ENCODE data around the gene CWC27.

CWC27 gene

GRCh38 chr5:64942460-64942859, 173.7 kb downstream of the CWC27 start:
- no peak overlapping the region for H3K27ac ChIP-seq (ENCODE audit: insufficient read depth in 1 of 2, low read depth in 1 of 2, low read length in 2 of 2, poor library complexity in 1 of 2, severe bottlenecking in 2 of 2)
- H3K4me1 ChIP-seq (ENCODE audit: control extremely low read depth in 1 of 4, control insufficient read depth in 4 of 4, insufficient read depth in 4 of 4, low read length in 3 of 4) = no peaks in the 10 kb centered on the region
- CTCF ChIA-PET = no interaction called here
- H3K4me3 ChIP-seq (ENCODE audit: control insufficient read depth in 1 of 7, extremely low read depth in 1 of 7, insufficient read depth in 4 of 7, low read depth in 2 of 7, low read length in 6 of 7) = no peak overlapping the region
- POLR2A ChIA-PET = no interaction called here
- no peak for DNase-seq
- H3K36me3 ChIP-seq (ENCODE audit: control insufficient read depth in 4 of 4, insufficient read depth in 4 of 4, low read length in 3 of 4) = peaks cover 0 to 4% (median 1%) of the 10 kb centered on the region in 4 experiments
- 100% methylated on average over 3 of the region's 4 CpGs for WGBS (ENCODE audit: insufficient coverage)
- H3K9me3 ChIP-seq (ENCODE audit: control extremely low read depth in 1 of 5, control insufficient read depth in 4 of 5, insufficient read depth in 2 of 5, low read depth in 1 of 5, low read length in 4 of 5) = peaks cover 0 to 1% (median 0%) of the 10 kb centered on the region in 5 experiments
- no peaks in the 10 kb centered on the region for H3K27me3 ChIP-seq (replicated peaks in 2 of 5; ENCODE audit: control insufficient read depth in 4 of 5, insufficient read depth in 5 of 5, low read length in 4 of 5)

- Histone ChIP-seq H3K36me3 (ENCODE audit: control insufficient read depth in 4 of 4, insufficient read depth in 4 of 4, low read length in 3 of 4) (peaks cover 0 to 2% (median under 1%) of the 10 kb centered on the region in 4 experiments), H3K4me1 (ENCODE audit: control extremely low read depth in 1 of 4, control insufficient read depth in 4 of 4, insufficient read depth in 4 of 4, low read length in 3 of 4) (no peaks in the 10 kb centered on the region), H3K4me3 (ENCODE audit: control insufficient read depth in 1 of 7, extremely low read depth in 1 of 7, insufficient read depth in 4 of 7, low read depth in 2 of 7, low read length in 6 of 7) (no peak overlapping the region), H3K27ac (ENCODE audit: insufficient read depth in 1 of 2, low read depth in 1 of 2, low read length in 2 of 2, poor library complexity in 1 of 2, severe bottlenecking in 2 of 2) (no peak overlapping the region), H3K9me3 (ENCODE audit: control extremely low read depth in 1 of 5, control insufficient read depth in 4 of 5, insufficient read depth in 2 of 5, low read depth in 1 of 5, low read length in 4 of 5) (no peaks in the 10 kb centered on the region), H3K27me3 (replicated peaks in 2 of 5; ENCODE audit: control insufficient read depth in 4 of 5, insufficient read depth in 5 of 5, low read length in 4 of 5) (no peaks in the 10 kb centered on the region)
- POLR2A ChIA-PET = no interaction called here
- CTCF ChIA-PET = no interaction called here
- DNase-seq = no peak
These were observed 176.1 kb downstream of the CWC27 start for GRCh38 chr5:64944868-64945267.

GRCh38 chr5:64947031-64947430, 178.3 kb downstream of the CWC27 start:
- H3K4me1 ChIP-seq (ENCODE audit: control extremely low read depth in 1 of 4, control insufficient read depth in 4 of 4, insufficient read depth in 4 of 4, low read length in 3 of 4) = no peaks in the 10 kb centered on the region
- no peaks in the 10 kb centered on the region for H3K9me3 ChIP-seq (ENCODE audit: control extremely low read depth in 1 of 5, control insufficient read depth in 4 of 5, insufficient read depth in 2 of 5, low read depth in 1 of 5, low read length in 4 of 5)
- H3K36me3 ChIP-seq (ENCODE audit: control insufficient read depth in 4 of 4, insufficient read depth in 4 of 4, low read length in 3 of 4) = peaks cover 0 to 2% (median 0%) of the 10 kb centered on the region in 4 experiments
- CTCF ChIA-PET = no interaction called here
- no peak for DNase-seq
- POLR2A ChIA-PET = no interaction called here
- WGBS (ENCODE audit: insufficient coverage) = 89% methylated on average over 1 of the region's 1 CpG
- no peak overlapping the region for H3K27ac ChIP-seq (ENCODE audit: insufficient read depth in 1 of 2, low read depth in 1 of 2, low read length in 2 of 2, poor library complexity in 1 of 2, severe bottlenecking in 2 of 2)
- H3K27me3 ChIP-seq (replicated peaks in 2 of 5; ENCODE audit: control insufficient read depth in 4 of 5, insufficient read depth in 5 of 5, low read length in 4 of 5) = no peaks in the 10 kb centered on the region
- no peak overlapping the region for H3K4me3 ChIP-seq (ENCODE audit: control insufficient read depth in 1 of 7, extremely low read depth in 1 of 7, insufficient read depth in 4 of 7, low read depth in 2 of 7, low read length in 6 of 7)

GRCh38 chr5:64947801-64948200, 179.1 kb downstream of the CWC27 start:
- Histone ChIP-seq H3K27ac (ENCODE audit: insufficient read depth in 1 of 2, low read depth in 1 of 2, low read length in 2 of 2, poor library complexity in 1 of 2, severe bottlenecking in 2 of 2) (no peak overlapping the region), H3K4me1 (ENCODE audit: control extremely low read depth in 1 of 4, control insufficient read depth in 4 of 4, insufficient read depth in 4 of 4, low read length in 3 of 4) (no peaks in the 10 kb centered on the region), H3K9me3 (ENCODE audit: control extremely low read depth in 1 of 5, control insufficient read depth in 4 of 5, insufficient read depth in 2 of 5, low read depth in 1 of 5, low read length in 4 of 5) (no peaks in the 10 kb centered on the region), H3K36me3 (ENCODE audit: control insufficient read depth in 4 of 4, insufficient read depth in 4 of 4, low read length in 3 of 4) (peaks cover 0 to 2% (median 0%) of the 10 kb centered on the region in 4 experiments), H3K27me3 (replicated peaks in 2 of 5; ENCODE audit: control insufficient read depth in 4 of 5, insufficient read depth in 5 of 5, low read length in 4 of 5) (no peaks in the 10 kb centered on the region), H3K4me3 (ENCODE audit: control insufficient read depth in 1 of 7, extremely low read depth in 1 of 7, insufficient read depth in 4 of 7, low read depth in 2 of 7, low read length in 6 of 7) (no peak overlapping the region)
- CTCF ChIA-PET = no interaction called here
- POLR2A ChIA-PET = interaction anchor here (0.6 kb wide), 1 partner anchor 117 kb away, joined by 4 read pairs; no protein-coding TSS in a partner anchor
- no peak for DNase-seq

- POLR2A ChIA-PET = no interaction called here
These were observed 180.6 kb downstream of the CWC27 start for GRCh38 chr5:64949331-64949730.

GRCh38 chr5:64952951-64953673, 184.4 kb downstream of the CWC27 start:
- no peak for DNase-seq
- H3K36me3 ChIP-seq (ENCODE audit: control insufficient read depth in 4 of 4, insufficient read depth in 4 of 4, low read length in 3 of 4) = no peaks in the 10 kb centered on the region
- POLR2A ChIA-PET = no interaction called here
- CTCF ChIA-PET = no interaction called here
- no peak overlapping the region for H3K4me3 ChIP-seq (ENCODE audit: control insufficient read depth in 1 of 7, extremely low read depth in 1 of 7, insufficient read depth in 4 of 7, low read depth in 2 of 7, low read length in 6 of 7)
- no peaks in the 10 kb centered on the region for H3K4me1 ChIP-seq (ENCODE audit: control extremely low read depth in 1 of 4, control insufficient read depth in 4 of 4, insufficient read depth in 4 of 4, low read length in 3 of 4)
- WGBS (ENCODE audit: insufficient coverage) = 100% methylated on average over 2 of the region's 3 CpGs
- H3K27me3 ChIP-seq (replicated peaks in 2 of 5; ENCODE audit: control insufficient read depth in 4 of 5, insufficient read depth in 5 of 5, low read length in 4 of 5) = no peaks in the 10 kb centered on the region
- H3K27ac ChIP-seq (ENCODE audit: insufficient read depth in 1 of 2, low read depth in 1 of 2, low read length in 2 of 2, poor library complexity in 1 of 2, severe bottlenecking in 2 of 2) = no peak overlapping the region
- no peaks in the 10 kb centered on the region for H3K9me3 ChIP-seq (ENCODE audit: control extremely low read depth in 1 of 5, control insufficient read depth in 4 of 5, insufficient read depth in 2 of 5, low read depth in 1 of 5, low read length in 4 of 5)

More at GRCh38 chr5:64949331-64949730, 180.6 kb downstream of the CWC27 start:
- no peak overlapping the region for H3K27ac ChIP-seq (ENCODE audit: insufficient read depth in 1 of 2, low read depth in 1 of 2, low read length in 2 of 2, poor library complexity in 1 of 2, severe bottlenecking in 2 of 2)
- 96% methylated on average over 3 of the region's 3 CpGs for WGBS (ENCODE audit: insufficient coverage)
- no peaks in the 10 kb centered on the region for H3K36me3 ChIP-seq (ENCODE audit: control insufficient read depth in 4 of 4, insufficient read depth in 4 of 4, low read length in 3 of 4)
- H3K4me1 ChIP-seq (ENCODE audit: control extremely low read depth in 1 of 4, control insufficient read depth in 4 of 4, insufficient read depth in 4 of 4, low read length in 3 of 4) = no peaks in the 10 kb centered on the region
- no peak overlapping the region for H3K4me3 ChIP-seq (ENCODE audit: control insufficient read depth in 1 of 7, extremely low read depth in 1 of 7, insufficient read depth in 4 of 7, low read depth in 2 of 7, low read length in 6 of 7)
- DNase-seq = no peak
- no peaks in the 10 kb centered on the region for H3K9me3 ChIP-seq (ENCODE audit: control extremely low read depth in 1 of 5, control insufficient read depth in 4 of 5, insufficient read depth in 2 of 5, low read depth in 1 of 5, low read length in 4 of 5)
- H3K27me3 ChIP-seq (replicated peaks in 2 of 5; ENCODE audit: control insufficient read depth in 4 of 5, insufficient read depth in 5 of 5, low read length in 4 of 5) = no peaks in the 10 kb centered on the region
- CTCF ChIA-PET = no interaction called here

- no CpG with 5 or more reads among the region's 1 CpG for WGBS (ENCODE audit: insufficient coverage)
- no peak for DNase-seq
- Histone ChIP-seq H3K27me3 (replicated peaks in 2 of 5; ENCODE audit: control insufficient read depth in 4 of 5, insufficient read depth in 5 of 5, low read length in 4 of 5) (no peaks in the 10 kb centered on the region), H3K4me1 (ENCODE audit: control extremely low read depth in 1 of 4, control insufficient read depth in 4 of 4, insufficient read depth in 4 of 4, low read length in 3 of 4) (no peaks in the 10 kb centered on the region), H3K9me3 (ENCODE audit: control extremely low read depth in 1 of 5, control insufficient read depth in 4 of 5, insufficient read depth in 2 of 5, low read depth in 1 of 5, low read length in 4 of 5) (no peaks in the 10 kb centered on the region), H3K27ac (ENCODE audit: insufficient read depth in 1 of 2, low read depth in 1 of 2, low read length in 2 of 2, poor library complexity in 1 of 2, severe bottlenecking in 2 of 2) (no peak overlapping the region), H3K36me3 (ENCODE audit: control insufficient read depth in 4 of 4, insufficient read depth in 4 of 4, low read length in 3 of 4) (no peaks in the 10 kb centered on the region), H3K4me3 (ENCODE audit: control insufficient read depth in 1 of 7, extremely low read depth in 1 of 7, insufficient read depth in 4 of 7, low read depth in 2 of 7, low read length in 6 of 7) (no peak overlapping the region)
- ChIA-PET POLR2A (no interaction called here), CTCF (interaction anchor here (0.8 kb wide), 1 partner anchor 14 kb away, joined by 3 read pairs; no protein-coding TSS in a partner anchor)
These were observed 185.8 kb downstream of the CWC27 start for GRCh38 chr5:64954518-64954917.
